ENCODE data around the gene CDKAL1. TPM values are rescaled to one million over a fixed set of nuclear protein-coding genes. Genes with fewer than 3 reads are reported as not detected.
"Not testable (repeated sequence)": the region's sequence is repeated elsewhere in the genome, so short reads cannot be mapped to it uniquely, and the experiment has no call there.

CDKAL1 gene
- total RNA-seq, 1 experiment from 2014 or later: 20.6 TPM

- Mint-ChIP-seq H3K9me3 (no peaks in the 10 kb centered on the region), H3K27ac (no peak overlapping the region), H3K4me1 (no peaks in the 10 kb centered on the region), H3K4me3 (no peak overlapping the region), H3K27me3 (ENCODE audit: low read depth) (no peaks in the 10 kb centered on the region), H3K36me3 (peaks cover 33% of the 10 kb centered on the region)
- DNase-seq (ENCODE audit: low spot score): no peak
- ATAC-seq: no peak
- ChIA-PET POLR2A (no interaction called here), CTCF (no interaction called here)
- TF ChIP-seq ERG (CRISPR knock-in tag; IDR thresholded peaks at IDR 0.05) (no peak), KAT7 (CRISPR knock-in tag; IDR thresholded peaks at IDR 0.05; ENCODE audit: borderline replicate concordance) (no peak), ETV6 (CRISPR knock-in tag; IDR thresholded peaks at IDR 0.05) (no peak), ATF2 (CRISPR knock-in tag; IDR thresholded peaks at IDR 0.05; ENCODE audit: borderline replicate concordance, low read depth) (no peak), FOXK1 (CRISPR knock-in tag; IDR thresholded peaks at IDR 0.05) (no peak), GRHL2 (CRISPR knock-in tag; IDR thresholded peaks at IDR 0.05; ENCODE audit: insufficient replicate concordance, severe bottlenecking) (no peak), JAZF1 (CRISPR knock-in tag; IDR thresholded peaks at IDR 0.05) (no peak), PRRX2 (CRISPR knock-in tag; IDR thresholded peaks at IDR 0.05) (no peak)
Measured at GRCh38 chr6:20542927-20543602, 8.8 kb downstream of the CDKAL1 start.

GRCh38 chr6:20548264-20548663 is 14.0 kb downstream of the CDKAL1 start:
- H3K4me1 Mint-ChIP-seq: 0 out of 2 replicates have a peak, but pooled peaks cover 2% of the 10 kb centered on the region
- no peaks in the 10 kb centered on the region for H3K9me3 Mint-ChIP-seq
- TF ChIP-seq ERG (CRISPR knock-in tag; IDR thresholded peaks at IDR 0.05) (0 out of 2 replicates have a peak, but pooled peaks have one; percentile 22), ZNF121 (CRISPR knock-in tag; IDR thresholded peaks at IDR 0.05) (peak; percentile 81), CDX4 (CRISPR knock-in tag; IDR thresholded peaks at IDR 0.05; ENCODE audit: borderline replicate concordance) (no peak), AFF4 (CRISPR knock-in tag; IDR thresholded peaks at IDR 0.05; ENCODE audit: borderline replicate concordance) (no peak)
- H3K36me3 Mint-ChIP-seq: peaks cover 39% of the 10 kb centered on the region
- CTCF ChIA-PET: no interaction called here
- H3K4me3 Mint-ChIP-seq: no peak overlapping the region
- DNase-seq (ENCODE audit: low spot score): no peak
- POLR2A ChIA-PET: no interaction called here
- ATAC-seq: no peak
- H3K27ac Mint-ChIP-seq: no peak overlapping the region
- no peaks in the 10 kb centered on the region for H3K27me3 Mint-ChIP-seq (ENCODE audit: low read depth)

GRCh38 chr6:20549398-20549797 is 15.1 kb downstream of the CDKAL1 start:
- H3K4me3 Mint-ChIP-seq; H3K9me3 Mint-ChIP-seq; H3K27me3 Mint-ChIP-seq (ENCODE audit: low read depth); H3K4me1 Mint-ChIP-seq; DNase-seq (ENCODE audit: low spot score); H3K27ac Mint-ChIP-seq; ATAC-seq: not testable (repeated sequence)
- H3K36me3 Mint-ChIP-seq: peaks cover 45% of the 10 kb centered on the region
- ChIA-PET CTCF (interaction anchor here (0.8 to 2.5 kb wide), 3 partner anchors 11 to 82 kb away, joined by 3 to 12 read pairs (median 7); no protein-coding TSS in a partner anchor), POLR2A (interaction anchor here (0.6 kb wide), 1 partner anchor 266 kb away, joined by 3 read pairs; no protein-coding TSS in a partner anchor)
